IMR-90 (cell line): ENCODE measurements around the gene KRTAP11-1. TPM values are rescaled to one million over a fixed set of nuclear protein-coding genes. Genes with fewer than 3 reads are reported as not detected.

Source experiments
- ATAC-seq: fragments of 200-7000 bp; cut with Tn5 transposase; 2 replicates; pipeline ENCODE4 v1.9.1; 2020; ENCODE audit warnings: low read depth, mild to moderate bottlenecking, moderate library complexity
- BruUV-seq: library from RNA; stranded (reverse); fragments of 400-500 nt; replicated peaks from 2 replicates; lab custom pipeline; 2021; lab: Mats Ljungman, UMichigan
- CTCF ChIA-PET: fragments of 300-600 bp; formaldehyde crosslinking; extraction: SDS; loops from one replicate; lab custom pipeline; 2021; ENCODE audit warnings: antibody characterized with exemption; lab: Yijun Ruan, JAX
- POLR2A ChIA-PET: fragments of 300-600 bp; sonication (Branson Sonifier 250); formaldehyde crosslinking; loops from one replicate; lab custom pipeline; 2022; ENCODE audit warnings: antibody characterized with exemption; ENCODE audit not compliant: unreplicated experiment; lab: Charles Lee
- DNase-seq: peaks from one replicate; pipeline ENCODE4 v3.0.0; 2013
- H2AFZ ChIP-seq: replicated peaks from 2 replicates; pipeline ENCODE3; 2013; ENCODE audit warnings: low read length, mild to moderate bottlenecking; ENCODE audit not compliant: poor library complexity
- H2AK5ac ChIP-seq: 2 replicates; pipeline ENCODE4 v1.6.1; 2013; ENCODE audit warnings: low read depth, low read length, inconsistent platforms
- H2AK9ac ChIP-seq: replicated peaks from 2 replicates; pipeline ENCODE3; 2013; ENCODE audit warnings: mild to moderate bottlenecking, low read depth, low read length, moderate library complexity; ENCODE audit not compliant: poor library complexity
- H2BK120ac ChIP-seq: 2 replicates; pipeline ENCODE4 v1.6.1; 2013; ENCODE audit warnings: low read depth, low read length, inconsistent platforms
- H2BK15ac ChIP-seq: 3 replicates; pipeline ENCODE4 v1.6.1; 2013; ENCODE audit warnings: low read depth, low read length, inconsistent platforms
- H2BK20ac ChIP-seq: 2 replicates; pipeline ENCODE4 v1.6.1; 2013; ENCODE audit warnings: low read depth, mild to moderate bottlenecking, inconsistent platforms, low read length, moderate library complexity
- H2BK5ac ChIP-seq: 2 replicates; pipeline ENCODE4 v1.6.1; 2013; ENCODE audit warnings: mild to moderate bottlenecking, low read depth, low read length, inconsistent platforms; ENCODE audit not compliant: poor library complexity, severe bottlenecking
- H3K14ac ChIP-seq: replicated peaks from 2 replicates; pipeline ENCODE4 v1.6.1; 2013; ENCODE audit warnings: low read depth, low read length, inconsistent platforms
- H3K18ac ChIP-seq: 2 replicates; pipeline ENCODE4 v1.6.1; 2013; ENCODE audit warnings: low read depth, low read length, control low read depth
- H3K23ac ChIP-seq: 2 replicates; pipeline ENCODE4 v1.6.1; 2013; ENCODE audit warnings: low read depth, low read length, inconsistent platforms
- H3K27ac ChIP-seq: 2 replicates; pipeline ENCODE4 v1.5.1; 2013; ENCODE audit warnings: mild to moderate bottlenecking, control low read depth, low read length; ENCODE audit not compliant: insufficient read depth
- H3K27me3 ChIP-seq: 2 replicates; pipeline ENCODE4 v1.6.1; 2013; ENCODE audit warnings: low read length; ENCODE audit not compliant: control insufficient read depth, insufficient read depth
- H3K36me3 ChIP-seq: 2 replicates; pipeline ENCODE4 v1.6.1; 2013; ENCODE audit warnings: low read length, mixed read lengths; ENCODE audit not compliant: control insufficient read depth, insufficient read depth
- H3K4ac ChIP-seq: 2 replicates; pipeline ENCODE4 v1.6.1; 2013; ENCODE audit warnings: low read depth, low read length, inconsistent platforms
- H3K4me1 ChIP-seq: 2 replicates; pipeline ENCODE4 v1.6.1; 2013; ENCODE audit warnings: low read length, mixed read lengths; ENCODE audit not compliant: control insufficient read depth, insufficient read depth
- H3K4me2 ChIP-seq: 2 replicates; pipeline ENCODE4 v1.6.1; 2013; ENCODE audit warnings: low read depth, mild to moderate bottlenecking, control low read depth, low read length, moderate library complexity
- H3K4me3 ChIP-seq: 2 replicates; pipeline ENCODE4 v1.5.1; 2013; ENCODE audit warnings: low read depth, mild to moderate bottlenecking, control low read depth, low read length, moderate library complexity; ENCODE audit not compliant: insufficient read depth
- H3K56ac ChIP-seq: 2 replicates; pipeline ENCODE4 v1.6.1; 2013; ENCODE audit warnings: low read length, inconsistent platforms; ENCODE audit not compliant: insufficient read depth; ENCODE audit errors: extremely low read depth
- H3K79me1 ChIP-seq, 2 experiments: 2 replicates each; pipeline ENCODE4 v1.6.1; 2013; ENCODE audit warnings: low read length in 2 of 2, inconsistent platforms in 1 of 2, low read depth in 1 of 2
- H3K9ac ChIP-seq: 2 replicates; pipeline ENCODE4 v1.6.1; 2013; ENCODE audit warnings: low read depth, low read length, control low read depth
- H3K9me1 ChIP-seq: 2 replicates; pipeline ENCODE4 v1.6.1; 2013; ENCODE audit warnings: low read length, inconsistent platforms; ENCODE audit not compliant: insufficient read depth
- H3K9me3 ChIP-seq: 2 replicates; pipeline ENCODE4 v1.6.1; 2013; ENCODE audit warnings: low read length; ENCODE audit not compliant: control insufficient read depth, insufficient read depth
- H4K20me1 ChIP-seq: 2 replicates; pipeline ENCODE4 v1.6.1; 2013; ENCODE audit warnings: low read length, inconsistent platforms; ENCODE audit not compliant: insufficient read depth
- H4K5ac ChIP-seq: 2 replicates; pipeline ENCODE4 v1.6.1; 2013; ENCODE audit warnings: mild to moderate bottlenecking, low read depth, low read length, control low read depth
- H4K8ac ChIP-seq, 2 experiments: 2 replicates each; pipeline ENCODE4 v1.6.1; 2013; ENCODE audit warnings: low read depth in 2 of 2, low read length in 2 of 2, control low read depth in 1 of 2, inconsistent platforms in 1 of 2
- H4K91ac ChIP-seq: 2 replicates; pipeline ENCODE4 v1.6.1; 2013; ENCODE audit warnings: low read depth, low read length, inconsistent platforms; ENCODE audit not compliant: insufficient read depth
- BHLHE40 ChIP-seq: fragments of 150-350 bp; IDR thresholded peaks from 2 replicates; pipeline ENCODE4 v1.6.1; 2016; ENCODE audit warnings: mild to moderate bottlenecking, low read depth, low read length
- CEBPB ChIP-seq: IDR thresholded peaks from 2 replicates; pipeline ENCODE4 v1.6.1; 2012; ENCODE audit warnings: low read depth, low read length, improper control_type of control experiment
- CTCF ChIP-seq: conservative IDR thresholded peaks from 2 replicates; pipeline ENCODE4 v1.5.1; 2012; ENCODE audit warnings: mild to moderate bottlenecking, low read depth, low read length, improper control_type of control experiment
- ELK1 ChIP-seq: fragments of 150-350 bp; IDR thresholded peaks from 2 replicates; pipeline ENCODE4 v1.6.1; 2016; ENCODE audit warnings: low read depth, mild to moderate bottlenecking, low read length, moderate library complexity, borderline replicate concordance
- FOS ChIP-seq: fragments of 150-350 bp; IDR thresholded peaks from 2 replicates; pipeline ENCODE4 v1.6.1; 2016; ENCODE audit warnings: low read depth, low read length
- MAFK ChIP-seq: IDR thresholded peaks from 2 replicates; pipeline ENCODE4 v1.6.1; 2012; ENCODE audit warnings: low read depth, low read length, improper control_type of control experiment
- MAZ ChIP-seq: IDR thresholded peaks from 2 replicates; pipeline ENCODE4 v1.6.1; 2012; ENCODE audit warnings: low read depth, mild to moderate bottlenecking, low read length, improper control_type of control experiment, moderate library complexity, borderline replicate concordance
- NFE2L2 ChIP-seq: fragments of 150-350 bp; IDR thresholded peaks from 2 replicates; pipeline ENCODE4 v1.6.1; 2016; ENCODE audit warnings: low read depth, mild to moderate bottlenecking, low read length
- POLR2A ChIP-seq: IDR thresholded peaks from 2 replicates; pipeline ENCODE4 v1.6.1; 2012; ENCODE audit warnings: mild to moderate bottlenecking, low read depth, low read length
- RAD21 ChIP-seq: IDR thresholded peaks from 2 replicates; pipeline ENCODE4 v1.6.1; 2012; ENCODE audit warnings: low read length, improper control_type of control experiment
- RFX5 ChIP-seq: IDR thresholded peaks from 2 replicates; pipeline ENCODE4 v1.8.0; 2012; ENCODE audit warnings: low read depth, mild to moderate bottlenecking, low read length, moderate library complexity
- SMC3 ChIP-seq: fragments of 150-350 bp; IDR thresholded peaks from 2 replicates; pipeline ENCODE4 v1.6.1; 2016; ENCODE audit warnings: low read depth, mild to moderate bottlenecking, antibody characterized with exemption, low read length, moderate library complexity
- USF2 ChIP-seq: fragments of 150-350 bp; IDR thresholded peaks from 2 replicates; pipeline ENCODE4 v1.6.1; 2017; ENCODE audit warnings: mild to moderate bottlenecking, antibody characterized with exemption, low read length, low read depth
- WGBS, 2 experiments: methylation state at CpG; one replicate each; pipeline versions ENCODE4 v1.1.5 to v1.1.7; 2013; ENCODE audit warnings: missing lambda C conversion rate in 2 of 2; ENCODE audit not compliant: insufficient read length in 1 of 2; ENCODE audit errors: extremely low coverage in 2 of 2; 5-methylcytosine and 5-hydroxymethylcytosine counted together
- dilution Hi-C: fragments of 300-500 bp; cut with HindIII; formaldehyde crosslinking; loops from one replicate; pipeline ENCODE4 v1.14.3; 2018; ENCODE audit warnings: low sequenced_read_pairs; ENCODE audit not compliant: unreplicated experiment
- in situ Hi-C: fragments of 300-500 bp; cut with MboI; formaldehyde crosslinking; loops from 3 replicates; pipeline ENCODE4 v1.14.3; 2019; ENCODE audit warnings: low sequenced_read_pairs, inconsistent platforms, mixed read lengths
- intact Hi-C: fragments of 100-400 bp; cut with micrococcal nuclease; formaldehyde crosslinking; loops from 2 replicates; pipeline ENCODE4 v1.10.0; 2022
- polyA plus RNA-seq, 3 experiments: library from polyadenylated mRNA; depleted of rRNA; stranded (reverse); fragments of >200 nt; gene quantifications; 2 replicates each; pipeline ENCODE4 v1.2.3, GENCODE V29; 2012; ENCODE audit warnings: low replicate concordance in 1 of 3
- total RNA-seq: library from RNA; depleted of rRNA; stranded (reverse); fragments of >200 nt; gene quantifications from 2 replicates; pipeline ENCODE4 v1.2.3, GENCODE V29; 2012

KRTAP11-1 gene
- total and polyA plus RNA-seq, 2 of the 4 experiments (the other 2 are of a cell fraction) = not detected

- Histone ChIP-seq H3K36me3 (no peaks in the 10 kb centered on the region), H3K14ac (no peak overlapping the region), H3K4me3 (no peak overlapping the region), H3K18ac (no peak overlapping the region), H3K23ac (no peak overlapping the region), H4K20me1 (no peaks in the 10 kb centered on the region), H3K4ac (no peak overlapping the region), H3K79me1 (no peaks in the 10 kb centered on the region), H2BK120ac (no peak overlapping the region), H3K9me3 (peaks cover 12% of the 10 kb centered on the region), H2AK5ac (no peak overlapping the region), H3K9ac (no peak overlapping the region), H4K5ac (no peak overlapping the region), H3K27me3 (no peaks in the 10 kb centered on the region), H2AK9ac (no peak overlapping the region), H2BK15ac (no peak overlapping the region), H2BK5ac (no peak overlapping the region), H2AFZ (no peak overlapping the region), H3K4me1 (no peaks in the 10 kb centered on the region), H3K9me1 (no peaks in the 10 kb centered on the region), H3K27ac (no peak overlapping the region), H3K4me2 (no peak overlapping the region), H4K8ac (no peak overlapping the region), H3K56ac (no peak overlapping the region), H2BK20ac (no peak overlapping the region), H4K91ac (no peak overlapping the region)
- TF ChIP-seq RAD21 = no peak
- TF ChIP-seq MAFK = no peak
- no peak for TF ChIP-seq SMC3
- TF ChIP-seq ELK1 = no peak
- no peak for TF ChIP-seq POLR2A
- TF ChIP-seq CEBPB = no peak
- TF ChIP-seq CTCF = no peak
- TF ChIP-seq USF2 = no peak
- TF ChIP-seq FOS = no peak
- no peak for TF ChIP-seq RFX5
- no peak for TF ChIP-seq BHLHE40
- no peak for TF ChIP-seq MAZ
- no peak for TF ChIP-seq NFE2L2
- CTCF ChIA-PET = interaction anchor here (0.6 kb wide), 1 partner anchor 37 kb away, joined by 6 read pairs; no protein-coding TSS in a partner anchor
- in situ Hi-C loops (no loop called here), intact Hi-C loops (no loop called here), dilution Hi-C loops (no loop called here)
- no CpG with 5 or more reads among the region's 2 CpGs for WGBS, 2 experiments
- no peak for DNase-seq
- POLR2A ChIA-PET = no interaction called here
- no TSS peak for BruUV-seq
- ATAC-seq = no peak
Measured at GRCh38 chr21:30874526-30874925, 6.9 kb downstream of the KRTAP11-1 start.
